HEK293 (cell line): Measurements from ENCODE around the gene PCSK9.

Experiments
- CTCF ChIA-PET: fragments of 350-600 bp; formaldehyde crosslinking; extraction: SDS; loops from one replicate; lab custom pipeline; 2021; ENCODE audit warnings: antibody characterized with exemption; lab: Yijun Ruan, JAX
- POLR2A ChIA-PET: fragments of 300-600 bp; formaldehyde crosslinking; extraction: SDS; loops from one replicate; lab custom pipeline; 2020; ENCODE audit warnings: antibody characterized with exemption, inconsistent platforms; lab: Yijun Ruan, JAX
- H3K27ac ChIP-seq: fragments of 200-500 bp; sonication (Bioruptor generic); 2 replicates; pipeline ENCODE4 v1.5.1; 2014; ENCODE audit warnings: low read depth, low read length, control low read depth, inconsistent platforms; ENCODE audit errors: extremely low read depth
- H3K36me3 ChIP-seq, 2 experiments: fragments of 200-500 bp in 1 of 2; sonication (Bioruptor generic) in 1 of 2; 1 replicate in 1 of 2; 2 replicates in 1 of 2; pipeline ENCODE4 v1.5.1; 2014 to 2017; ENCODE audit warnings: inconsistent platforms in 2 of 2, low read length in 2 of 2; ENCODE audit not compliant: control insufficient read depth in 2 of 2, insufficient read depth in 1 of 2
- H3K4me1 ChIP-seq: fragments of 200-500 bp; sonication (Bioruptor generic); 2 replicates; pipeline ENCODE4 v1.5.1; 2014; ENCODE audit warnings: mild to moderate bottlenecking, low read length, inconsistent platforms; ENCODE audit not compliant: control insufficient read depth, insufficient read depth
- H3K4me3 ChIP-seq: 2 replicates; pipeline ENCODE4 v1.5.1; 2011; ENCODE audit warnings: low read depth, mild to moderate bottlenecking, control low read depth, low read length, moderate library complexity
- H3K9me3 ChIP-seq: fragments of 200-500 bp; sonication (Bioruptor generic); 2 replicates; pipeline ENCODE4 v1.5.1; 2014; ENCODE audit warnings: low read depth, low read length, inconsistent platforms; ENCODE audit not compliant: control insufficient read depth, insufficient read depth
- GLIS2 ChIP-seq: fragments of 450-650 bp; formaldehyde crosslinking; IDR thresholded peaks from 2 replicates; pipeline ENCODE4 v1.5.1; 2016; ENCODE audit warnings: missing biosample characterization, missing genetic modification characterization
- KLF10 ChIP-seq: fragments of 450-650 bp; IDR thresholded peaks from 2 replicates; pipeline ENCODE4 v1.5.1; 2018; ENCODE audit warnings: missing biosample characterization, mild to moderate bottlenecking, missing genetic modification characterization
- ZBTB48 ChIP-seq: fragments of 450-650 bp; formaldehyde crosslinking; IDR thresholded peaks from 2 replicates; pipeline ENCODE4 v1.5.1; 2016; ENCODE audit warnings: missing biosample characterization, missing genetic modification characterization
- ZNF146 ChIP-seq: fragments of 450-650 bp; formaldehyde crosslinking; IDR thresholded peaks from 2 replicates; pipeline ENCODE4 v1.5.1; 2016; ENCODE audit warnings: missing biosample characterization, missing genetic modification characterization
- ZNF169 ChIP-seq: fragments of 450-650 bp; formaldehyde crosslinking; IDR thresholded peaks from 2 replicates; pipeline ENCODE4 v1.5.1; 2016; ENCODE audit warnings: missing biosample characterization, missing genetic modification characterization
- ZNF24 ChIP-seq: fragments of 450-650 bp; formaldehyde crosslinking; IDR thresholded peaks from 2 replicates; pipeline ENCODE4 v1.5.1; 2016; ENCODE audit warnings: missing biosample characterization, missing genetic modification characterization
- ZNF433 ChIP-seq: fragments of 450-650 bp; formaldehyde crosslinking; IDR thresholded peaks from 2 replicates; pipeline ENCODE4 v1.5.1; 2016; ENCODE audit warnings: missing biosample characterization, missing genetic modification characterization, low read depth
- ZNF558 ChIP-seq: fragments of 450-650 bp; formaldehyde crosslinking; IDR thresholded peaks from 2 replicates; pipeline ENCODE4 v1.5.1; 2016; ENCODE audit warnings: missing biosample characterization, missing genetic modification characterization
- ZNF600 ChIP-seq: fragments of 450-650 bp; formaldehyde crosslinking; IDR thresholded peaks from 2 replicates; pipeline ENCODE4 v1.5.1; 2016; ENCODE audit warnings: missing biosample characterization, missing genetic modification characterization
- ZNF610 ChIP-seq: fragments of 450-650 bp; formaldehyde crosslinking; IDR thresholded peaks from 2 replicates; pipeline ENCODE4 v1.5.1; 2016; ENCODE audit warnings: missing biosample characterization, missing genetic modification characterization, borderline replicate concordance
- ZNF629 ChIP-seq: fragments of 450-650 bp; formaldehyde crosslinking; IDR thresholded peaks from 2 replicates; pipeline ENCODE4 v1.5.1; 2017; ENCODE audit warnings: missing biosample characterization, missing genetic modification characterization
- ZNF76 ChIP-seq: fragments of 450-650 bp; formaldehyde crosslinking; IDR thresholded peaks from 2 replicates; pipeline ENCODE4; 2016; ENCODE audit warnings: low read depth, missing biosample characterization, missing genetic modification characterization, borderline replicate concordance
- ZNF837 ChIP-seq: fragments of 450-650 bp; formaldehyde crosslinking; IDR thresholded peaks from 2 replicates; pipeline ENCODE4 v1.5.1; 2016; ENCODE audit warnings: missing biosample characterization, missing genetic modification characterization
- TF ChIP-seq, protein P1 (sequence below): fragments of 450-650 bp; formaldehyde crosslinking; IDR thresholded peaks from 2 replicates; pipeline ENCODE4 v1.5.1; 2017; ENCODE audit warnings: missing biosample characterization, missing genetic modification characterization
- TF ChIP-seq, protein P2 (sequence below): fragments of 450-650 bp; formaldehyde crosslinking; IDR thresholded peaks from 2 replicates; pipeline ENCODE4 v1.5.1; 2017; ENCODE audit warnings: missing biosample characterization, missing genetic modification characterization
- TF ChIP-seq, protein P3 (sequence below): fragments of 450-650 bp; formaldehyde crosslinking; IDR thresholded peaks from 2 replicates; pipeline ENCODE4 v1.5.1; 2017; ENCODE audit warnings: missing biosample characterization, missing genetic modification characterization
- TF ChIP-seq, protein P4 (sequence below): fragments of 450-650 bp; formaldehyde crosslinking; IDR thresholded peaks from 2 replicates; pipeline ENCODE4 v1.5.1; 2016; ENCODE audit warnings: missing biosample characterization, missing genetic modification characterization, borderline replicate concordance

PCSK9 gene

DNA sequence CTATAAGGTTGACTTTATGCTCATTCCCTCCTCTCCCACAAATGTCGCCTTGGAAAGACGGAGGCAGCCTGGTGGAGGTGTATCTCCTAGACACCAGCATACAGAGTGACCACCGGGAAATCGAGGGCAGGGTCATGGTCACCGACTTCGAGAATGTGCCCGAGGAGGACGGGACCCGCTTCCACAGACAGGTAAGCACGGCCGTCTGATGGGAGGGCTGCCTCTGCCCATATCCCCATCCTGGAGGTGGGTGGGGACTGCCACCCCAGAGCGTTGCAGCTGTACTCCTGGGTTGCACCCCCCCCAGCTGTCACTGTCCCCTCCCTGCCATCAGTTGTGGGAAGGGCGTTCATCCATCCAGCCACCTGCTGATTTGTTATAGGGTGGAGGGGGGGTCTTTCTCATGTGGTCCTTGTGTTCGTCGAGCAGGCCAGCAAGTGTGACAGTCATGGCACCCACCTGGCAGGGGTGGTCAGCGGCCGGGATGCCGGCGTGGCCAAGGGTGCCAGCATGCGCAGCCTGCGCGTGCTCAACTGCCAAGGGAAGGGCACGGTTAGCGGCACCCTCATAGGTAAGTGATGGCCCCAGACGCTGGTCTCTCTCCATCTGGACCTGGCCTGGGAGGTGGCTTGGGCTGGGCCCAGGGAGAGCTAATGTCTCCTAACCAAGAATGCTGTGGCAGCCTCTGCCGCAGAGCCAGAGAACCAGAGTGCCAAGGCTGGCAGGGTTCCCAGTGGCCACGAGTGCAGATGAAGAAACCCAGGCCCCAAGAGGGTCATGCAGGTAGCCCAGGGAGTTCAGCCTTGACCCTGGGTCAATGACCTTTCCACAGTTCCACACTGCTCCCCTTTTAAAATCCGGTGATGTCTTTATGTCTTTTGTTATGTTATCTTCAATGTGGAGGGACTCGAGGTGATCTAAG, 13.1 kb downstream of the PCSK9 start:
- no peak overlapping the region for H3K4me3 ChIP-seq
- no peaks in the 10 kb centered on the region for H3K36me3 ChIP-seq
- no peak overlapping the region for H3K27ac ChIP-seq
- no peaks in the 10 kb centered on the region for H3K9me3 ChIP-seq
- ChIA-PET POLR2A (no interaction called here), CTCF (interaction anchor here (1.0 kb wide), 1 partner anchor 31 kb away, joined by 3 read pairs; no protein-coding TSS in a partner anchor)
- TF ChIP-seq ZNF76 (tag by site-specific recombination) (no peak), ZNF169 (tag by site-specific recombination) (no peak), ZNF558 (tag by site-specific recombination) (no peak), ZNF837 (tag by site-specific recombination) (no peak), ZNF610 (tag by site-specific recombination) (no peak)
- TF ChIP-seq, protein P1, sequence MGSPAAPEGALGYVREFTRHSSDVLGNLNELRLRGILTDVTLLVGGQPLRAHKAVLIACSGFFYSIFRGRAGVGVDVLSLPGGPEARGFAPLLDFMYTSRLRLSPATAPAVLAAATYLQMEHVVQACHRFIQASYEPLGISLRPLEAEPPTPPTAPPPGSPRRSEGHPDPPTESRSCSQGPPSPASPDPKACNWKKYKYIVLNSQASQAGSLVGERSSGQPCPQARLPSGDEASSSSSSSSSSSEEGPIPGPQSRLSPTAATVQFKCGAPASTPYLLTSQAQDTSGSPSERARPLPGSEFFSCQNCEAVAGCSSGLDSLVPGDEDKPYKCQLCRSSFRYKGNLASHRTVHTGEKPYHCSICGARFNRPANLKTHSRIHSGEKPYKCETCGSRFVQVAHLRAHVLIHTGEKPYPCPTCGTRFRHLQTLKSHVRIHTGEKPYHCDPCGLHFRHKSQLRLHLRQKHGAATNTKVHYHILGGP (tag by site-specific recombination) = no peak
- H3K4me1 ChIP-seq = no peaks in the 10 kb centered on the region

DNA sequence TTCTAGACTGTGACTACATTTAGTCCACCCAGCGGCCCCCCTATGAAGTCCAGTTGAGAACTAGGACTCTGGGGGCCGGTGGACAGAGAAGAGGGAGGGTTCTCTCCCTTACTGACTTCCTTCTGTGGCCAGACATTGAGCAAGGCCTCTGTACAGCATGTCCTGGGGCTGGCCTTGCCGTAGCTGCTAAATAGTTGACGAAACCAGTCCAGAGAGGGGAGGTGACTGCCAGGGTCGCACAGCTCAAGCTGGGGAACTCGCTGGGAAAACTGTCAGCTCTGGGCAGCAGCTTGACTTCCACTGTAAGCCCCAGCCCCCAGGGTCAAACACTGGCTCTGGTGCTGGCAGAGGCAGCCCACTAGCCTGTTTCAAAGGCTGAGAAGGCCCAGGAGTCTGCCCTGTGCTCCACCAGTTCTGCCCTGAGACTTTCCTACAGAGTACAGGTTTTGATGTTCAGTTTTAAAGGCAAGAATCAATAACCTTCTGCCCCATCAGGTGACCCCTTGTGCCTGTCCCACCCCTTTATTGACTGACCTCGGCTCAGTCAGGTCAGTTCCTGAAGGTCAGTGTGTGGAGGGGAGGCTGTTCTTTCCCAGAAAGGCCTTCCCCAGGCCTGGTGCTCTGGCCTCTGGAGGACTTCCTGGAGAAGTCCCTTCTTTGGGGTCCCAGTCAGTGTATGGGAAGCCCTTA, 14.1 kb downstream of the PCSK9 start:
- no peaks in the 10 kb centered on the region for H3K9me3 ChIP-seq
- H3K4me3 ChIP-seq = no peak overlapping the region
- ChIA-PET CTCF (no interaction called here), POLR2A (no interaction called here)
- H3K36me3 ChIP-seq = no peaks in the 10 kb centered on the region
- no peak overlapping the region for H3K27ac ChIP-seq
- H3K4me1 ChIP-seq = no peaks in the 10 kb centered on the region
- TF ChIP-seq, protein P2, sequence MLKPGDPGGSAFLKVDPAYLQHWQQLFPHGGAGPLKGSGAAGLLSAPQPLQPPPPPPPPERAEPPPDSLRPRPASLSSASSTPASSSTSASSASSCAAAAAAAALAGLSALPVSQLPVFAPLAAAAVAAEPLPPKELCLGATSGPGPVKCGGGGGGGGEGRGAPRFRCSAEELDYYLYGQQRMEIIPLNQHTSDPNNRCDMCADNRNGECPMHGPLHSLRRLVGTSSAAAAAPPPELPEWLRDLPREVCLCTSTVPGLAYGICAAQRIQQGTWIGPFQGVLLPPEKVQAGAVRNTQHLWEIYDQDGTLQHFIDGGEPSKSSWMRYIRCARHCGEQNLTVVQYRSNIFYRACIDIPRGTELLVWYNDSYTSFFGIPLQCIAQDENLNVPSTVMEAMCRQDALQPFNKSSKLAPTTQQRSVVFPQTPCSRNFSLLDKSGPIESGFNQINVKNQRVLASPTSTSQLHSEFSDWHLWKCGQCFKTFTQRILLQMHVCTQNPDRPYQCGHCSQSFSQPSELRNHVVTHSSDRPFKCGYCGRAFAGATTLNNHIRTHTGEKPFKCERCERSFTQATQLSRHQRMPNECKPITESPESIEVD = no peak
- TF ChIP-seq ZNF433 (tag by site-specific recombination) (no peak), ZNF24 (tag by site-specific recombination) (no peak), ZBTB48 (tag by site-specific recombination) (no peak), ZNF146 (tag by site-specific recombination) (no peak), KLF10 (no peak), ZNF600 (no peak), ZNF629 (tag by site-specific recombination) (no peak), GLIS2 (tag by site-specific recombination) (no peak)
- TF ChIP-seq, protein P1 (tag by site-specific recombination) = no peak
- TF ChIP-seq, protein P3, sequence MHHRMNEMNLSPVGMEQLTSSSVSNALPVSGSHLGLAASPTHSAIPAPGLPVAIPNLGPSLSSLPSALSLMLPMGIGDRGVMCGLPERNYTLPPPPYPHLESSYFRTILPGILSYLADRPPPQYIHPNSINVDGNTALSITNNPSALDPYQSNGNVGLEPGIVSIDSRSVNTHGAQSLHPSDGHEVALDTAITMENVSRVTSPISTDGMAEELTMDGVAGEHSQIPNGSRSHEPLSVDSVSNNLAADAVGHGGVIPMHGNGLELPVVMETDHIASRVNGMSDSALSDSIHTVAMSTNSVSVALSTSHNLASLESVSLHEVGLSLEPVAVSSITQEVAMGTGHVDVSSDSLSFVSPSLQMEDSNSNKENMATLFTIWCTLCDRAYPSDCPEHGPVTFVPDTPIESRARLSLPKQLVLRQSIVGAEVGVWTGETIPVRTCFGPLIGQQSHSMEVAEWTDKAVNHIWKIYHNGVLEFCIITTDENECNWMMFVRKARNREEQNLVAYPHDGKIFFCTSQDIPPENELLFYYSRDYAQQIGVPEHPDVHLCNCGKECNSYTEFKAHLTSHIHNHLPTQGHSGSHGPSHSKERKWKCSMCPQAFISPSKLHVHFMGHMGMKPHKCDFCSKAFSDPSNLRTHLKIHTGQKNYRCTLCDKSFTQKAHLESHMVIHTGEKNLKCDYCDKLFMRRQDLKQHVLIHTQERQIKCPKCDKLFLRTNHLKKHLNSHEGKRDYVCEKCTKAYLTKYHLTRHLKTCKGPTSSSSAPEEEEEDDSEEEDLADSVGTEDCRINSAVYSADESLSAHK = no peak
- TF ChIP-seq, protein P4, sequence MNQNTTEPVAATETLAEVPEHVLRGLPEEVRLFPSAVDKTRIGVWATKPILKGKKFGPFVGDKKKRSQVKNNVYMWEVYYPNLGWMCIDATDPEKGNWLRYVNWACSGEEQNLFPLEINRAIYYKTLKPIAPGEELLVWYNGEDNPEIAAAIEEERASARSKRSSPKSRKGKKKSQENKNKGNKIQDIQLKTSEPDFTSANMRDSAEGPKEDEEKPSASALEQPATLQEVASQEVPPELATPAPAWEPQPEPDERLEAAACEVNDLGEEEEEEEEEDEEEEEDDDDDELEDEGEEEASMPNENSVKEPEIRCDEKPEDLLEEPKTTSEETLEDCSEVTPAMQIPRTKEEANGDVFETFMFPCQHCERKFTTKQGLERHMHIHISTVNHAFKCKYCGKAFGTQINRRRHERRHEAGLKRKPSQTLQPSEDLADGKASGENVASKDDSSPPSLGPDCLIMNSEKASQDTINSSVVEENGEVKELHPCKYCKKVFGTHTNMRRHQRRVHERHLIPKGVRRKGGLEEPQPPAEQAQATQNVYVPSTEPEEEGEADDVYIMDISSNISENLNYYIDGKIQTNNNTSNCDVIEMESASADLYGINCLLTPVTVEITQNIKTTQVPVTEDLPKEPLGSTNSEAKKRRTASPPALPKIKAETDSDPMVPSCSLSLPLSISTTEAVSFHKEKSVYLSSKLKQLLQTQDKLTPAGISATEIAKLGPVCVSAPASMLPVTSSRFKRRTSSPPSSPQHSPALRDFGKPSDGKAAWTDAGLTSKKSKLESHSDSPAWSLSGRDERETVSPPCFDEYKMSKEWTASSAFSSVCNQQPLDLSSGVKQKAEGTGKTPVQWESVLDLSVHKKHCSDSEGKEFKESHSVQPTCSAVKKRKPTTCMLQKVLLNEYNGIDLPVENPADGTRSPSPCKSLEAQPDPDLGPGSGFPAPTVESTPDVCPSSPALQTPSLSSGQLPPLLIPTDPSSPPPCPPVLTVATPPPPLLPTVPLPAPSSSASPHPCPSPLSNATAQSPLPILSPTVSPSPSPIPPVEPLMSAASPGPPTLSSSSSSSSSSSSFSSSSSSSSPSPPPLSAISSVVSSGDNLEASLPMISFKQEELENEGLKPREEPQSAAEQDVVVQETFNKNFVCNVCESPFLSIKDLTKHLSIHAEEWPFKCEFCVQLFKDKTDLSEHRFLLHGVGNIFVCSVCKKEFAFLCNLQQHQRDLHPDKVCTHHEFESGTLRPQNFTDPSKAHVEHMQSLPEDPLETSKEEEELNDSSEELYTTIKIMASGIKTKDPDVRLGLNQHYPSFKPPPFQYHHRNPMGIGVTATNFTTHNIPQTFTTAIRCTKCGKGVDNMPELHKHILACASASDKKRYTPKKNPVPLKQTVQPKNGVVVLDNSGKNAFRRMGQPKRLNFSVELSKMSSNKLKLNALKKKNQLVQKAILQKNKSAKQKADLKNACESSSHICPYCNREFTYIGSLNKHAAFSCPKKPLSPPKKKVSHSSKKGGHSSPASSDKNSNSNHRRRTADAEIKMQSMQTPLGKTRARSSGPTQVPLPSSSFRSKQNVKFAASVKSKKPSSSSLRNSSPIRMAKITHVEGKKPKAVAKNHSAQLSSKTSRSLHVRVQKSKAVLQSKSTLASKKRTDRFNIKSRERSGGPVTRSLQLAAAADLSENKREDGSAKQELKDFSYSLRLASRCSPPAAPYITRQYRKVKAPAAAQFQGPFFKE (tag by site-specific recombination) = no peak
